Glomerular visceral epithelial cell (primary cell): ENCODE results near the gene BCAM.
"Not testable (repeated sequence)": the region's sequence is repeated elsewhere in the genome, so short reads cannot be mapped to it uniquely, and the experiment has no call there.

Source experiments
- DNase-seq: peaks from one replicate; pipeline ENCODE4 v3.0.0-alpha.2; 2016; ENCODE audit errors: extremely low spot score

Gene BCAM

GRCh38 chr19:44808463-44809371 lies at the start of gene BCAM:
TSS of gene BCAM (plus strand) at chr19:44809103. CDS start at chr19:44809125, 22 bp downstream.
- peak; percentile 87 for DNase-seq

DNA sequence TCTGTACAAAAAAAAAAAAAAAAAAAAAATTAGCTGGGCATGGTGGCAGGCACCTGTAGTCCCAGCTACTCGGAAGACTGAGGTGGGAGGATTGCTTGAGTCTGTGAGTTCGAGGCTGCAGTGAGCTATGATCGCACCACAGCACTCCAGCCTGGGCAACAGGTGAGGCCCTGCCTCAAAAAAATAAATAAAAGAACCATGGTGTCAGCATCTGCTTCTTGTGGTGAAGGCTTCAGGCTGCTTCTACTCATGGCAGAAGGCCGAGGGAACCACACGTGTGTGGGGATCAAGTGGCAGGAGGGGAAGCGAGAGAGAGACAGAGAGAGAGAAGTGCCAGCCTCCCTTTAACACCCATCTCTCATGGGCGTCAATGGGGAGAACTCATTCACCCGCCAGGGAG lies 46.9 kb upstream of the BCAM start:
- no peak for DNase-seq

GRCh38 chr19:44765033-44765948 lies 43.6 kb upstream of the BCAM start:
- DNase-seq, result no peak

GRCh38 chr19:44765949-44766335 lies 43.0 kb upstream of the BCAM start:
- no peak for DNase-seq

GRCh38 chr19:44767295-44768180 lies 41.4 kb upstream of the BCAM start:
- DNase-seq, result no peak

DNA sequence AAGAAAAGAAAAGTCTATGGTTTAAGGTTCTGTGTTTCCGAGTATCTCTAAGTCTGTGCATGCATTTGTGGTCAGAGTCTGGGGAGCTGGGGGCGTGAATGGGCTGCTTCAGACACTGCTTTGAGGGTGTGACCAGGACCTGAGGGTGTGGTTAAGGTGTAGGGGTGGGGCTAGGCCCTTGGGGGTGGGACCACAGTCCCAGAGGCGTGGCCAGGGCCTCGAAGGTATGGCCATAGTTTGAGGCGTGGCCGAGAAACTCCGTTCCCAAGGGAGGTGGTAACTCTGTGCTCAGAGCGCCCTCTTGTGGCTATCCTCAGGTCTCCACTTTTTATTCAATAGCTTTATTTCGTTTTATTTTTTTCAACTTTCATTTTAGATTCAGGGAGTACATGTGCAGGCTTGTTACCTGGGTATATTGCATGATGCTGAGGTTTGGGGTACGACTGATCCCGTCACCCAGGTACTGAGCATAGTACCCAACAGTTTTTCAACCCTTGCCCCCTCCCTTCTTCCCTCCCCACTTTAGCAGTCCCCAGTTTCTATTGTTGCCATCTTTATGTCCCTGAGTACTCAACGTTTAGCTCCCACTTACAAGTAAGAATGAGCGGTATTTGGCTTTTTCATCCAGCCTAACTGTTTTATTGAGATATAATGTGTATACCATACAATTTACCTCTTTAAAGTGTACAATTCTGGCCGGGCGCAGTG lies 38.2 kb upstream of the BCAM start:
- DNase-seq, result peak; percentile 99

GRCh38 chr19:44772144-44772543 lies 36.8 kb upstream of the BCAM start:
- DNase-seq, result not testable (repeated sequence)

DNA sequence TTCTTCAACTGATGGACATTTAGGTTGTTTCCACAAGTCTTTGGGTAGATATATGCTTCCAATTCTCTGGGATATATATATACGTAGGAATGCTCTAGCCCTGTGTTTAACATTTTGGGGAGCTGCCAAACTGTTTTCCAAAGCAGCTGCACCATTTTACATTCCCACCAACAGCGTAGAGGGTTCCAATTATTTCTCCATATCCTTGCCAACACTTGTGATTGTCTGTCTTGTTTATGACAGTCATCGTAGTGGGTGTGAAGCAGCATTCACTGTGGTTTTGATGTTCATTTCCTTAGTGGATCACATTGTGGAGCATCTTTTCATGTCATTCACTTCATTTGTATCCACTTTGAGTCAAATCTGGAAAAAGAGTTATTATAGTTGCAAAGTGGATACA lies 35.9 kb upstream of the BCAM start:
- DNase-seq, result no peak

- DNase-seq, result no peak
Measured at GRCh38 chr19:44775676-44776240, 33.1 kb upstream of the BCAM start.

DNA sequence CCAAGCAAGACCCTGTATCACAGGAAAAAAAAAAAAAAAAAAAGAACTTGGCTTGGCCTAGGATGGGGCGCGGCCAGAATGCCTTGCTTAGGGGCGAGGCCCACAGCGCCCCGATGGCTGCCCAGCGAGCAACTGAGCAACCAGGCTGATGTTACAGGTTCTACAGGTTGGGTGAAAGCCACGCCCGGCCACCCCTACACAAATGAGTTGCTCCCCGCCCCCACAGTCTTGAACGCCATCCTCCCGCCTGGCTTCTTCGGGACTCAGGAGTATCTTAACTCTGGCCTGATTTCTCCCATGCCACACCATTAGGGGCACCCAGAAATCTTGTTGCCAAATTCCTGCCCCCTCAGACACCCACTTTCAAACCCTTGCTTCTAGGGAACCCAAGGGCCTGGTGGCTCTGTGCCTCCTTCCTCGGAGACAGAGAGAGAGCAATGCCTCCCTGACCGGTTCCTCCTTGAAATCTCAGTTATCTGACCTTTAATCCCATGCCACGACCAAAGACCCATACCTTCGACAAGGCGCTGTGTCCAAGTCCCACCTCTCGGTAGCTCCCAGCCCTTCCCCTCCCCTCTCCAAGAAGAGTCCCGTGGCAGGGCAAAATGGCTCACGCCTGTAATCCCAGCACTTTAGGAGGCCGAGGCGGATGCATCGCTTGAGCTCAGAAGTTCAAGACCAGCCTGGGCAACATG lies 32.4 kb upstream of the BCAM start:
- DNase-seq, result no peak

DNA sequence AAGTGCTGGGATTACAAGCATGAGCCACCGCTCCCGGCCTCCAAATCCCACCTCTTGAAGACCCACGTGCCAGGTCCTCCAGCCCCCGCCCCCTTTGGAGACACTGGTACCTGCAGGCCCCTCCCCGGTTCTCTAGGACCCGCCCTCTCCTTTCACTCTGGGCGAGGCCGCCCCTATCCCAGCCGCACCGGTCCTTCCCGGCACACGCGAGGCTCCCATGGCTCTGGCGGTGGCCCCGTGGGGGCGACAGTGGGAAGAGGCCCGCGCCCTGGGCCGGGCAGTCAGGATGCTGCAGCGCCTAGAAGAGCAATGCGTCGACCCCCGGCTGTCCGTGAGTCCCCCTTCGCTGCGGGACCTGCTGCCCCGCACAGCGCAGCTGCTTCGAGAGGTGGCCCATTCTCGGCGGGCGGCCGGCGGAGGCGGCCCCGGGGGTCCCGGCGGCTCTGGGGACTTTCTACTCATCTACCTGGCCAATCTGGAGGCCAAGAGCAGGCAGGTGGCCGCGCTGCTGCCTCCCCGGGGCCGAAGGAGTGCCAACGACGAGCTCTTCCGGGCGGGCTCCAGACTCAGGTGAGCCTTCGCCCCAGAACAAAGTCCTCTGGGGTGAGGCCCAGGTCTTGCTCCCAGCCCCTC lies 31.1 kb upstream of the BCAM start, which contains the start of gene CBLC:
Gene CBLC, plus strand, starts transcription at position 176 of the 633 bp plus-strand sequence. Its CDS starts 42 bp downstream, at position 218.
- no peak for DNase-seq

GRCh38 chr19:44779150-44779549 lies 29.8 kb upstream of the BCAM start:
- DNase-seq, result no peak

DNA sequence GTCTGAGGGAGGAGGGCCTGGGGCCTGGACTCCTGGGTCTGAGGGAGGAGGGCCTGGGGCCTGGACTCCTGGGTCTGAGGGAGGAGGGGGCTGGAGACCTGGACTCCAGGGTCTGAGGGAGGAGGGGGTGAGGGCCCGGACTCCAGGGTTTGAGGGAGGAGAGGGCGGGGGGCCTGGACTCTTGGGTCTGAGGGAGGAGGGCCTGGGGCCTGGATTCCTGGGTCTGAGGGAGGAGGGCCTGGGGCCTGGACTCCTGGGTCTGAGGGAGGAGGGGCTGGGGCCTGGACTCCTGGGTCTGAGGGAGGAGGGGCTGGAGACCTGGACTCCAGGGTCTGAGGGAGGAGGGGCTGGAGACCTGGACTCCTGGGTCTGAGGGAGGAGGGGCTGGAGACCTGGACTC lies 27.2 kb upstream of the BCAM start:
- not testable (repeated sequence) for DNase-seq

DNA sequence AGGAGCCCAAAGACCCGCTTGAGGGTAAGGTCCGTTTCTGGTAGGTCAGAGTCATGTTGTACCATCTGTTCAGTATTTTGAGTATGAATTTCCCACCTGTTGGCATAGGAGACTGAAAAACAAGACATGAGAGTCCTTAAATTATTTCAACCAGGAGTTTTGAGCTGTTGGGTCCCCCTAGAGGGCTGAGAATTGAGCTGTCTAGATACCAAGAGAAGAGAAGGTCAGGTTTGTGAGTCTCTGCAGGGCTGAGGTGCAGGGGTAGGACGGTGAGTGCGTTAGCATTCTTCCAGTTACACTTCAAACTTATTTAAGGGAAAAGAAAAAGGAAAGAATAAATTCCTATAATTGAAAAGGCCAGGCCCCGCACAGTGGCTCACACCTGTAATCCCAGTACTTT lies 26.2 kb upstream of the BCAM start:
- DNase-seq, result no peak

- DNase-seq, result no peak
Measured at GRCh38 chr19:44783545-44783944, 25.4 kb upstream of the BCAM start.

DNA sequence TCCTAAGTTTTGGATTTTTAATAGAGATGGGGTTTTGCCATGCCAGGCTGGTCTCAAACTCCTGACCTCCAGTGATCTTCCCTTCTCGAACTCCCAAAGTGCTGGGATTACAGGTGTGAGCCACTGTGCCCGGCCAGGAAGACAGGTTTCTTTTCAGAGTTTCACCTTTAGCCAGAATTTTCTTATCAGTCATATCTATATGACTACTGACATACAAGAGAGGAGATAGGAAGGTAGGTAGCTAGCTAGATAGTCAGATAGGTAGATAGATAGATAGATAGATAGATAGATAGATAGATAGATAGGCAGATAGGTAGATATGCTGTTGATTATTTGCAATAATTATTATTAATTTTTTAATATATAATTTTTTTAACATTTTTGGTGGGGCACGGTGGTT lies 23.6 kb upstream of the BCAM start:
- no peak for DNase-seq

GRCh38 chr19:44785993-44786392 lies 22.9 kb upstream of the BCAM start:
- DNase-seq, result no peak

- no peak for DNase-seq
Measured at GRCh38 chr19:44788971-44789370, 19.9 kb upstream of the BCAM start.

DNA sequence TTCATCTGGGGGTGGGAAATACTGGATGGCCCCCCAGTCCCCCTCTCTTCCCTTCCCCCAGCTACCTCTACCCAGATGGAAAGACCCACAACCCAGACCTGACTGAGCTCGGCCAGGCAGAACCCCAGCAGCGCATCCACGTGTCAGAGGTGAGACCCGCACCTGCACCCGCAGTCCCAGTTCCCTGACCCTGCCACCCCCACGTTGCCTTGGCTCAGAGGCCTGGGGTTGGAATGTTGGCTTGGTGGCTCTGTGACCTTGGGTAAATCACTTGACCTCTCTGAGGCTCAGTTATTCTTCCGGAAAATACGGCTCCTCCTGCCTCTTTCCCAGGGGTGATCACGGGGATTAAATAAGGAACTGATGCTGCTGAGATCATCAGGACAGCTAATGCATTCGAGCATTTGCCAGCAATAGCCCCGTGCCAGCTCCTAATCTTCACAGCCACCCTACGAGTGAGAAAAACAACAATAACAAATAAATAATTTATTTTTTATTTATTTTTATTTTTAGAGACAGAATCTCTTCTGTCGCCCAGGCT lies 18.9 kb upstream of the BCAM start:
- no peak for DNase-seq
